SK-N-DZ (cell line): ENCODE measurements around the gene NOB1.

Experiments used
- DNase-seq: peaks from one replicate; pipeline ENCODE4 v3.0.0-alpha.2; 2015; ENCODE audit warnings: low spot score

Gene NOB1

DNA sequence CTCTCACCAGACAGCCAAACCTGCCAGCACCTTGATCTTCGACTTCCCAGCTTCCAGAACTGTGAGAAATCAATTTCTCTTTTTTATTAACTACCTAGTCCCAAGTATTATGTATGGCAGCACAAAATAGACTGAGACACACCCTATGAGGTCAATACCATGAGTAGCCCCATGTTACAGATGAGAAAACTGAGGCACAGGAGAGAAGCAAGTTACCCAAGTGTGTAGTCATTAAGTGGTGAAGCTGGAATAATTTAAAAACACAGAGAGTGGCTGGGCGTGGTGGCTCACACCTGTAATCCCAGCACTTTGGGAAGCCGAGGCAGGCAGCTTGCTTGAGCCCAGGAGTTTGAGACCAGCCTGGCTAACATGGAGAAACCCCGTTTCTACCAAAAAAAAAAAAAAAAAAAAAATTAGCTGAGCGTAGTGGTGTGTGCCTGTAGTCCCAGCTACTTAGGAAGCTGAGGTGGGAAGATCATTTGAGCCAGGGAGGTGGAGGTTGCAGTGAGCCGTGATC, 33.2 kb downstream of the NOB1 start:
- no peak for DNase-seq

DNA sequence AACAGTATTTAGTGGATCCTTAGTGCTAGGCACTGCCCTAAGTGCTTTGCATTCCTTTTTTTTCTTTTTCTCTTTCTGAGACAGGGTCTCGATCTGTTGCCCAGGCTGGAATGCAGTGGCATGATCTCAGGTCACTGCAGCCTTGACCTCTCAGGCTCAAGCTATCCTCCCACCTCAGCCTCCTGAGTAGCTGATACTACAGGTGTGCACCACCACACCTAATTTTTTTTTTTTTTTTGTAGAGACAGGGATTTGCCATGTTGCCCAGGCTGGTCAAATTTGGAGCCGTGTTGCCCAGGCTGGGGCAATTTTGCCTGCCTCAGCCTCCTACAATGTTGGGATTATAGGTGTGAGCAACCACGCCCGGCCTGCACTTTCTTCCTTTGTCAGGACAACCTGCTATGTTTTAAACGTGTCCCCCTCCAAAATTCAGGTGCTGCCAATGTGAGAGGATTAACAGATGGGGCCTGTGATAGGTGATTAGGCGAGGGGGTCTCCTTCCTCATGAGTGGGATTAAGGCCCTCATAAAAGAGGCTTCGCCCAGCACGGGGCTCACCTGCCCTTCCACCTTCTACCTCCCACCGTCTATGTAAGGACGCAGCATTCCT, 33.8 kb downstream of the NOB1 start:
- no peak for DNase-seq

DNA sequence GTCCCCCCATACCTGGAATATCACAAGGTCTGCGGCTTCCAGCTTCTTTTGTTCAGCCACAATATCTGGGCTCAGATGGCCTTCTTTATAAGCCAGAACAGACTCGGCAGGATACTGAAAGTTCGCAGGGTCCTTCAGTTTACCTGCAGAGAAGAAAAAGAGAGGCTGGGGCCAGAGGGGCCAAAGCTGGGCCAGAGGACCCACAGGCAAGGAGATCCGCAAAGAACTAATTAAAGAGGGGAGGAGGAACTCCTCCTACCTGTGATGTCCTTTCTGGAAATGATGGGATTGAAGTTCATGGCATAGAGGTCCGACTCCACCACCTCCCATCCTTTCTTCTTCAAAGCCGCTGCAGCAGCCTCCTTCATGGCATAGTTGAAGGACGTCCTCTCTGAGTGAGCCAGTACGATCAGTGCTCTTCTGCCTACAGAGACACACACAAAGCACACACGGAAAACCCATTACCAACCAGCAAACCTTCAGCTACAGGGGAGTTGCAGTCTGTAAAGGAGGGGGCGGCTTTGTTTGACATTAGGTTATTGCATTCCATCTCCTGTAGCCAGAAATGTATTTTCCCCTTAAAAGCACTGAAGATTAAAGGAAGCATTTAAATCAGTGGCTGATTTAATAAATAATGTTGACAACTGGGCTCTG, 36.5 kb downstream of the NOB1 start:
- DNase-seq, result no peak

DNA sequence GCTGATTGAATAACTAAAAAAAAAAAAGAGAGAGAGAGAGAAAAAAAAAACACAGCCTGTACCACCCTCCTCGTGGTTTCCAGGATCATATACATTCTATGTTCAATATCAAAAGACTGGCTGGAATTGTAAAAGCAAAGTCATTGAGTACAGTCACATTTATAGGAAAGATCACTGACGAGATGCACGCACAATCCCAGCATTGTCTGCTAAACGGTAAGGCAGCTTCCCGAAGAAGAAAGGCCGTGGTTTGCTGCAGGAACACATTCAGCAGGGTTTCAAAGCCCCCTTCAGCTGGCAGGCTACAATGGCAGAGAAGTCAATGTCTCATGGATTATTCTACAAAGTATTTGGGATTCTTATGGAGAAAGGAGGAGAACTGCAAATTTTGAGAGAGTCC, 37.7 kb downstream of the NOB1 start:
- no peak for DNase-seq

DNA sequence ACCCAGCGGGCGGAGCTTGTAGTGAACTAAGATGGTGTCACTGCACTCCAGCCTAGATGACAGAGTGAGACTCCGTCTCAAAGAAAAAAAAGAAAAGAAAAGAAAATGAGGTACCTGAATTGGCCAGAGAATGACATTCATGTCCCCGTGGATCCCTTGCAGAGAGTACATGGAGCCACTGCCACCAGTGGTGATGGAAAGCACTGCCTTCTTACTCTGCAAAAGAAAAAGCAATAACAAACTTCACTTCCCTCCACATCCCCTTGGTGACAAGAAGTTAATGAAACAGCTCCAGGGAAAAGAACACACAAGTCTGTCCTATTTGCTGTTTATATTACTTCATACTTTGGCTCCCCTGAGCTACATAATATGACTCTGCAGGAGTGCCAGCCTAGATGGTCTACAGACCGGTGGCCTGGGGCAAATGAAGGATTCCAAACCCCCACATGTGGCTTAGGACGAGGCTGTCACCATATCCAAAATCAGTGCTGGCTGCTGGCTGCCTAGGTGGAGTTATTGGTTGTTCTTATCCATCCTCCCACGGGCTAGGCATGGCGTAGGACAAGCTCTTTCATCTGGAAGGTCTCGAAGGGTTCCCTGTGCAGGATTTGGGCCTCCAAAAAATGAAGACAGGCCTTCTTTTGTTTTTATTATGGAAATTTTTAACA, 41.7 kb downstream of the NOB1 start:
- no peak for DNase-seq

DNA sequence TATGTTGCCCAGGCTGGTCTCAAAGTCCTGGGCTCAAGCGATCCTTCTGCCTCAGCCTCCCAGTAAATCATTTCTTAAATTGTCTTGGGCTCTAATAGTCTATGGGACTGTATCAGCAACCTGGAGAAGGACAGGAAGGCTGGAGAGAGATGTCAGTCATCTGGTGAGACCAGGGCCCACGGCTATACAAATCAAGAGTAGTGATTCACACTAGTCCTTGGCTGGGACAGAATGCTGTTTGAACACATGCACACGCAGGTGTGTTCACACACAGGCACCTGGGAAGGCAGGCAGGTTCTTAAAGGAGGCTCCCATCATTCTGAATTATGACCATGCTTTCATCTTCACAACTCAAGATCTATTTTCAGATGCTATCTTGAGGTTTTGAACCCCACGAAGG, 42.4 kb downstream of the NOB1 start:
- DNase-seq, result no peak

DNA sequence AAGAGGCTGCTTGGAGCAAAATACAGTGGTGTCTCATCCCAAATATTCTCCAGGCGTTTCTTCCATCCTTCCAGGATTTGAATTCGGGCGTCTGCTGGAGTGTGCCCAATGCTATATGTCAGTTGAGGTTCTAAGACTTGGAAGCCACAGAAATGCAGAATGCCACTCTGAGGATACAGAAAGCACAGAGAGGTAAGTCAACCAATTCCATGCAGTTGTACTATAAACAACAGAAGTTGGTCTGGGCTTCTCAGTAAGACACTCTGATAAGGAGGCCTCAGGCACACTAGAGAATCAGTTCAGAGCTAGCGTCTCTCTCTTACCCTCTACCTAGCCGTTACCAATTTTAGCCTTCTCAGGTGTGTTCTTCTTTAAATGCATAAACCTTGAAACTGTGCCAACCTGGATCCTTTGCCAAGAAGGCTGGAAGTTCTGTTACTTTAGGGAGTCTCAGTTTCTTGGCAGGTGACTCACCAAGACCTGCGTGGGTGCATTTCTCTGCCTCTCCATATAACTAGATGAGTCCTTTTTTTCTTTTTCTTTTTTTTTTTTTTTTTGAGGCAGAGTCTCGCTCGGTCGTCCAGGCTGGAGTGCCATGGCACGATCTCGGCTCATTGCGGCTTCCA, 43.5 kb downstream of the NOB1 start:
- DNase-seq, result no peak

DNA sequence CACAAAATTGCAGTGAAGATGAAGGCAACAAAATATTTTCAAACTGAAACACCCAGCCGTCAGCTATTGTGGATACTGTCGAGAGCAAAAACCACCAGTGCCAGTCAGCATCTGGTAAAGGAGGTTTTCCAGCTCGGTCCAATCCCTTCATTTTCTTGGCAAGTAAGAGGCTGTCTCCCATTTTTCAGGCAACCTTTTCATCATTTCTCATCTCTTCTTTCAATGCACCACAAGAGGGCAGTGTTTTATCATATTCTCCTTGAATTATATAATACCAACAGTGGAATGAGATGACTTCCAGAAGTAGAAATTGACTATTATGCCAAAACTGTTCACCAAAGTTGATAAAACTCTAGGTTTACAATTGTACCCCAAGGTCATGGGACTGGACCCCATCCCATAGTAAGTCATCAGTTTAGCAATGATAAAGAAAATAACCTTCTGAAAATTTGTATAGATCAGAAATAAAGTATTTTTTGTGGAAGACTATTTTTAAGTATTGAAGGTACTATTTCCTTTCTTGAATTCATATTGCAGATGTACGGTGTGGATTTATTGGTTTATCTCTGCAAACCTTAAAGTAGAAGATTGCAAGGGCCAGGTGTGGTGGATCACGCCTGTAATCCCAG, 45.2 kb downstream of the NOB1 start:
- peak; percentile 72 for DNase-seq

DNA sequence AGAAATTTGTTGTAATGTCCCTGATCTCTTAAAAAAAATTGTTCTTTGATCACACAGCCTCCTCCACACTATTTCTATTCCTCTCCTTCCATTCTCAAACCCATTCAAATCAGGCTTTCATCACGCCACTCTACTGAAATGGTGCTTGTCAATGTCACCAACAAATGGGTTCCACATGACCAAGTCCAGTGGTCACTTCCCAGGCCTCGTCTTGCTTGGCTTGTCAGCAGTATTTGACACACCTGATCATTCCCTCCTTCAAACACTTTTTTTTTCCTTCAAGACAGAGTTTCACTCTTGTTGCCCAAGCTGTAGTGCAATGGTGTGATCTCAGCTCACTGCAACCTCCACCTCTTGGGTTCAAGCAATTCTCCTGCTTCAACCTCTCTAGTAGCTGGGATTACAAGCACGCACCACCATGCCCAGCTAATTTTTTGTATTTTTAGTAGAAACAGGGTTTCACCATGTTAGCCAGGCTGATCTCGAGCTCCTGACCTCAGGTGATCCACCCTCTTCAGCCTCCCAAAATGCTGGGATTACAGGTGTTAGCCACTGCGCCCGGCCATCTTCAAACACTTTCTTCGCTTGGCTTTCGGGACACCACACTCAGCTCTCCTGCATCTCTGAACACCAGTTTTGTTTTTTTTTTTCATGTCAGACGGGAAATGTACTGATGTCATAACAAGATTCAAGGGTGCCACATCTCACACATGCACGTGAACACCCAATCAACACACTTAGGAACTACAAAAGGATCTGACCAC, 46.6 kb downstream of the NOB1 start:
- DNase-seq, result no peak

DNA sequence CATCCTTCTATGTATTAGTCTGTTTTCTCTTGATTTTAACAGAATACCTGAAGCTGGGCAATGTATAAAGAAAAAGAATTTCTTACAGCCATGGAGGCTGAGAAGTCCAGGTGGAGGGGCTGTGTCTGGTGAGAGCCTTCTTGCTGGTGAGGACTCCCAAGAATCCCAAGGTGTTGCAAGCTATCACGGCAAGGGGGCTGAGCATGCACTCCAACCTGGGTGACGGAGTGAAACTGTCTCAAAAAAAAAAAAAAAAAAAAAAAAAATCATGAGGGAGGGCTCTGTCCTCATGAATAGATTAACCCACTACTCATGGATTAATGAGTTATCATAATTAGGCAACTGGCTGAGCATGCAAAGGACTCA, 47.8 kb downstream of the NOB1 start:
- DNase-seq, result no peak

DNA sequence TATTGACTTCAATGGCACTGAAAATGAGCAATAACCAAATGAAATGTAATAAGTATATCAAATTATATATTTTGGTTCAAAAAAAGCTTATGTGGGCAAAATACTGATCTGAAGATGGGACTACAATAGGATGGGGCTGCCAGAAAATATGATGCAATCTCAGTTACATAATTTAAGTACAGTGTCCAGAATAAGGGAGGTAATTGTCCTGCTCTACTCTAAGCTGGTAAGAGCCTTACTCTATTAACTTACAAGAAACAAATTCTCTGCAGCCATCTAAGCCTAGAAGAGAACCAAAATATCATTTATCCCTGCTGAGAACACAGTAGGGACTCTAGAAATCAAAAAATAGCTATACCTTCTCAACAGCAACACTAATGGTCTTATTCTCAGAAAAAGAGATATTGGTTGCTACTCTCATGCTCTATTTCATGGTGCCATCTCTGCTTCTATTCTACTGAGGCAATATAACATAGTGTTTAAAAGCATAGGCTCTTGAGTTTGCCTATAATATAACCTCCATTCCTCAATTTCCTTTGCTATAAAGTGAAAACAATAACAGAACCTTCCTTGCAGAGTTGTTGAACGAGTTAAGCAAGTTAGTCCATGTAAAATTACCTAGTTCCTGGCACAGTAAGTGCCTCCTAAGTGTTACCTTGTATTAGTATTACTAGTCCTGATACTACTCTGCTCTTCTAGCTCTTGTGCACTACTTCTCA, 48.3 kb downstream of the NOB1 start:
- DNase-seq, result no peak

DNA sequence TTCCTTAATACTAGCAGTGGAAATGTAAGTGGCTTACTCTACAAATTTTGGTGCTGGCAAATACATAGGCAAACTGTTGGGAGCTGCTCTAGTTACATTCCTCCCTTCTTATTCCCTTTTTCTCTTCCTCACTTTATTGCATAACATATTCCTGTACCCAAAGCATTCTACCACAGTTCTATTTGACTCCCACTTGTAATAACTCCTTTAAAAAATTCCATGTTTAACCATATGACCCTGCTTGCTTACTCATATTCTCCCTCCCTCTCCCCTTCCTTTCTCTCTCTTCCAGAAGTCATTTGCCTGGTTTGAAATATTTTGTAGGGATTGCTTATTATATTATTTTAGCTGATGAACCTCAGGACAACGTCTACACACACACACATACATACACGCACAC, 51.1 kb downstream of the NOB1 start:
- DNase-seq, result no peak

DNA sequence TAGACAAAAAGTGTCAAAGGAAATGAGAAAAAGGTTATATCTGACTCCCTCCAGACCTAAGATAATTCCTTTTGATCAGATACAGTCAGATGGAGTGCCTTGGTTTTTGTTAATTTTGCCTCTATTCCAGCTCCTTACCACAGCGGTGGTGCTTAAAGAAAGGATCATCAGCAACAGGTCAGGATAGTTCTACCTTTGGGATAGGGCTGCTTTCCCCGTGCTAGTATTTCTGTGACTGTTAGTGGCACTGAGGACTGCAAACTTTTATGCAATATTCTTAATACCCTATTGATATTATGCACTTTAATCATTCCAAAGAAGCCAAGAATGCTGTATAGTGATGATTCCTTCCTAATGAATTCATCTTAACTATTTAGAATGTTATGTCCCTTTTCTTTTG, 52.9 kb downstream of the NOB1 start:
- DNase-seq, result no peak

DNA sequence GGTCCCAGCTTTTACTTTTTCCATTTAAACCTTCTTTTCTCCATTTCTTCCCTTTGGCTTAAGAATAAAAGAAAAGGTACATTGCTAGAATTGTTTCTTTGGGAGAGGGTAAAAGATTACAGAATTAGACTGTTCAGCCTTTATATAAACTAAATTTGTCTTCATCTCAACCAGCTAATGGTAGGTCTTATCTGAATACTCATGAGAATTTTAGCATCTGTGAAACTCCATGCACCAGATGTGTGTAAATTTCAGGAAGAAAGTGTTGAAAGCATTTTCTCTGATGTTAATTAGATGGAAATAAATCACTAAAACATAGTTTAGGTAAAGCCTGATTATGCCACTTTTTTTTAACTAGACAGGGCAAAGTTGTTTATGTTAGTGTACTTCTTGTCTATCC, 53.3 kb downstream of the NOB1 start:
- no peak for DNase-seq

DNA sequence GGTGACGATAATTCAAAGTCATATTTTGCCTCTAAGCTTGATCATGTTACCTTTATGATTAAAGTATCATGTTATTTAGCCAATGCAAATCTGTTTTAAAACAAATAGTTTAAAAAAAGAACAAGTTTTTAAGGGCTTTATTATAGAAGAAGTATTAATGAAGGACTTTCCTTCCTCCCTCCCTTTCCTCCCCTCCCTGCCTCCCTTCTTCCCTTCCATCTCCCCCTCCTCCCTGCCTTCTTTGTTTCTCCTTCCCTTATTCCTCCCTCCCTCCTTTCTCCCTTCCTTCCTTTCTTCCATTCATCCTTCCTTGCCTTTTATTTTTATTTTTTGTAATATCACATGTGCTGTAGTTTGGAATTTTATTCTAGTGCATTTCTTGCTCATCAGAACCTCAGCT, 54.8 kb downstream of the NOB1 start:
- DNase-seq, result no peak

DNA sequence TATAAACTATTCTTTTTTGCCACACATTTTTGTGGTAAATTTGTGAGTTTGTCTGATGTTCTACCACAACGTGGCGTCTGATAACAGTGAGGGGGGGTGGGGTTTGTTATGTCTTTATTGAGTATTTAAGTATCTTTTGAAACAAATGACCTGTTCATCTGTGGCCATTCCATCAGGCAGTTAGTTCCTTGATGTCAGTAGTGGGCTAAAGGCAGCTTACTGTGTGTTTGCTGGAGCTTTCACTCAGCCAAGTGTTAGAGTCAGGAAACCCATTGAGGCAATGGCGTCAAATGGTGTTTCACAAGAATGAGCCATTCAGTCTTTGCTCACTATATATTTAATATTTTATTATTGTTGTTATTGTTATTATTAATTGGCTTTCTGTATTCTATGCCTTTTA, 56.3 kb downstream of the NOB1 start:
- no peak for DNase-seq

DNA sequence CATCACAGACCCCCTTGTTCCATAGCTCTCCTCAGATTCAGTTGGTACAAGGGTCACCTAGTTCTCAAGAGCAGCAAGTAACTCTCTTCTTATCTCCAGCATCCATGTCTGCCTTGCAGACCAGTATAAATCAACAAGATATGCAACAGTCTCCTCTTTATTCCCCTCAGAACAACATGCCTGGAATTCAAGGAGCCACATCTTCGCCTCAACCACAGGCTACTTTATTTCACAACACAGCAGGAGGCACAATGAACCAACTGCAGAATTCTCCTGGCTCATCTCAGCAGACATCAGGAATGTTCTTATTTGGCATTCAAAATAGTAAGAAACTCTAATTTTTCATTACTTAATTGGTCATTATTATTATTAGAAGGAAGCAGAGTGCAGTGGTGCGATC, 60.8 kb downstream of the NOB1 start:
- no peak for DNase-seq

DNA sequence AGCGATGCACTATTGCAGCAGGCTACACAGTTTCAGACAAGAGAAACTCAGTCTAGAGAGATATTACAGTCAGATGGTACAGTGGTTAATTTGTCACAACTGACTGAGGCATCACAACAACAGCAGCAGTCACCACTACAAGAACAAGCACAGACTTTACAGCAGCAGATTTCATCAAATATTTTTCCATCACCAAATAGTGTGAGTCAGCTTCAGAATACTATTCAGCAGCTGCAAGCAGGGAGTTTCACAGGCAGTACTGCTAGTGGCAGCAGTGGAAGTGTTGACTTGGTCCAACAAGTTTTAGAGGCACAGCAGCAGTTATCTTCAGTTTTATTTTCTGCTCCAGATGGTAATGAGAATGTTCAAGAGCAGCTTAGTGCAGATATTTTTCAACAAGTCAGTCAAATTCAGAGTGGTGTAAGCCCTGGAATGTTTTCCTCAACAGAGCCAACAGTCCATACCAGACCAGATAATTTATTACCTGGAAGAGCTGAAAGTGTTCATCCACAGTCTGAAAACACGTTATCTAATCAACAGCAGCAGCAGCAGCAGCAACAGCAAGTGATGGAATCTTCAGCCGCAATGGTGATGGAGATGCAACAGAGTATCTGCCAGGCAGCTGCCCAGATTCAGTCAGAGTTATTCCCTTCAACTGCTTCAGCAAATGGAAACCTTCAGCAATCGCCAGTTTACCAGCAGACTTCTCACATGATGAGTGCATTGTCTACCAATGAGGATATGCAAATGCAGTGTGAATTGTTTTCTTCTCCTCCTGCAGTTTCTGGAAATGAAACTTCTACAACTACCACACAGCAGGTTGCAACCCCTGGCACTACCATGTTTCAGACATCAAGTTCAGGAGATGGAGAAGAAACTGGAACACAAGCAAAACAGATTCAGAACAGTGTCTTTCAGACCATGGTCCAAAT, 62.5 kb downstream of the NOB1 start:
- DNase-seq, result no peak
